ENCODE results near the gene MAP4K2.

Gene MAP4K2

GRCh38 chr11:64810891-64811272 lies 7.9 kb upstream of the MAP4K2 start:
- DNase-seq, result no peak

GRCh38 chr11:64810271-64810890 lies 7.4 kb upstream of the MAP4K2 start, which contains the start of gene MEN1:
MEN1 (minus strand) TSS chr11:64810551; CDS start chr11:64810109, 442 bp downstream.
- peak; percentile 97 for DNase-seq

DNA sequence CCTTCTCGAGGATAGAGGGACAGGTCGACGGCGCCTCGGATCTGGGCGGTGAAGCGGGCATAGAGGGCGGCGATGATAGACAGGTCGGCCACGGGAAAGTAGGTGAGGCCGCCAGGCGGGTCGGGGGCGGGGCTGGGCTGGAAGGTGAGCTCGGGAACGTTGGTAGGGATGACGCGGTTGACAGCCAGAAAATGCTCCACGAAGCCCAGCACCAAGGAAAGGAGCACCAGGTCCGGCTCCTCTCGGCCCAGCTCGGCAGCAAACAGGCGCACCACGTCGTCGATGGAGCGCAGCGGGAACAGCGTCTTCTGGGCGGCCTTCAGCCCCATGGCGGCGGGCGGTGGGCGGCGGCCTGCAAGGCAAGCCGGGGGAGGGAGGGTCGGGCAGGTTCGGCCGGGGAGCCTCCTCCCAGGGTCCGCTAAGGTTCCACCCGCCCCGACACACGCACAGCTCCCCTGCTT lies 6.8 kb upstream of the MAP4K2 start:
- peak; percentile 8 for DNase-seq

- no peak for DNase-seq
Observed at GRCh38 chr11:64805481-64805880, 2.5 kb upstream of the MAP4K2 start.

DNA sequence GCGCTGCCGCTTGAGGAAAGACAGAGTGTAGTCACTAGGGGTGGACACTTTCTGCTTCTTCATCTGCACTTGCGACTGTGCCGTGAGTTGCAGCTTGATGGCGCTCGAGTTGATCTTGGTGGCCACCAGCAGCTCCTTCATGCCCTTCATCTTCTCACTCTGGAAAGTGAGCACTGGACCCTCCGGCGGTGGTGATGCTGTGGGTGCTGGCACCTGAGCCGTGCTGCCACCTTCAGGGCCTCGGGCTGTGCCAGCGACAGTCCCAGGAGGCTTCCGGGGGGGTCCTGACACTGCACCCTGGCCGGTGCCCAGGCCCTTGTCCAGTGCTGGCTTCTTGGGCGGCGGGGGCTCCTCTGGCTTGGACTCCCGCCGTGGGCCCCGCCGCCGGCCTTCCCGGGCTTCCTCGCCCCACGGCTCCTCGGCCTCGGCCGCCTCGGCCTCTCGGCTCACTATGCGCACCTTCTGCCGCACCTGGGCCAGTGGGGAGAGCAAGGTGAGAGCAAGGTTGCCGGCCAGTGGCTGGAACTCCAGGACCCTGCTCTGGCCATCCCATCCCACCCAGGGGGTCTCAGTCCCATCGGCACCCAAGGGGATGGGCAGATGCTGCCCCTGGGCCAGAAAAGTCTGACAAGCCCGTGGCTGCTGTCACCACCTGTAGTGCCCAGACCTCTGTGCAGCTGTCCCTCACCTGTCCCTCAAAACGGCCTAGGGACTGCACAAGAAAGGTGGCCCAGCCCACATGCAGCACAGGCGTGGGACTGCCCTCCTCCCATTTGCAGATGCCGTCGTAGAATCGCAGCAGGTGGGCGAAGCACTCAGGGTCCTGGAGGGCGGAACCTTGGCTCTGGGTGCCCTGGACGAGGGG lies 1.6 kb upstream of the MAP4K2 start:
- DNase-seq, result no peak

GRCh38 chr11:64803846-64804345 lies 882 bp upstream of the MAP4K2 start:
- DNase-seq, result no peak

DNA sequence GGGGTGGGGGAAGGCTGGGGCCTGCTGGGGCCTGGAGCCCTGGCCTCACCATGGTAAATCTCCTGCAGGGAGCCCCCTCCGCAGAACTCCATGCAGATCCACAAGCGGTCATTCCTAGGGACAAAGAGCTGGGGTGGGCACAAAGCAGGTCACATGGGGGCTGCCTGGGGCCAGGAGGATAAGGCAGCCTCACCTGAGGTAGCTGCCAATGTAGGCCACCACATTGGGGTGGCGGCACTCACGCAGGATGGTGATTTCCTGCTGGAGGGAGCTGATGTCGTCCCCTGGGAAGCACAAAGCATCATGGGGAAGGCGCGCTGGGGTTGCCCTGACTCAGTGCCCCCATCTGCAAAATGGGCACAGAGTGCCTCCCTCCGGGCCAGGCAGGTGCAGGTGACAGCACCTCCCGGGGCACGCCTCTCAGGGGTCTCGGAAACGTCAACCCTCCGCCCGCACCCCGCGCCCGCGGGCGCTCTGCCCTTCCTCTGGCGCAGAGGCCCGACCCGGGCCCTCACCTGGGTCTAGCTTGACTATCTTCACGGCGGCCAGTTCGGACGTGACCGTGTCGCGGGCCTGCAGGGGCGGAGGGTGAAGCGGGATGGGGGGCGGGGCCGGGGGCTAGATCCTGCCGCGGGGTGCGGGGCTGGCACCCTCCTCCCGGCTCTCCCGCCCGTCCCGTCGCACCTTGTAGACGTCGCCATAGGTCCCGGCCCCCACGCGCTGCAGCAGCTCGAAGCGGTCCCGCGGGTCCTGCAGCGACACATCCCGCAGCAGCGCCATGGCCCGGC lies 450 bp downstream of the MAP4K2 start:
- no peak for DNase-seq

GRCh38 chr11:64801561-64802369 lies 1.2 kb downstream of the MAP4K2 start:
- DNase-seq, result no peak

- no peak for DNase-seq
Observed at GRCh38 chr11:64801158-64801464, 1.9 kb downstream of the MAP4K2 start.

- no peak for DNase-seq
Observed at GRCh38 chr11:64800303-64801157, 2.5 kb downstream of the MAP4K2 start.

GRCh38 chr11:64799623-64800302 lies 3.3 kb downstream of the MAP4K2 start:
- DNase-seq, result no peak

DNA sequence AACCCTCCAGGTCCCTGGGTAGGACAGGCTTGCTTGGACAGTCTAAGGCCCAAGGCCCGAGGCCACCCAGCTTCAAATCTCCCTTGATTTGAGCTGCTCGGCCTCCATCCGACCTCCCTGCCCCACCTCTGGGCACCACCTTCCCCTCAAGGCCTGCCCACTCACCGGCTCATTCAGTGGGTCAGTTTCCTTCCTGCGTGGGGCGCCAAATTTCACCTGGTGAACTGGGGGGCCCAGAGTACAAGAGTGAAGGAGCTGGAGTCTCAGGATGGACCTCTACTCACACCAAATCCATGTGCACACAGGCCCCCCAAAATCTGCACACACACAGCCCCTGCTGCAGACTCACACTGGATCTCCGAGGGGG lies 3.8 kb downstream of the MAP4K2 start:
- DNase-seq, result no peak

- no peak for DNase-seq
Observed at GRCh38 chr11:64796757-64797541, 6.1 kb downstream of the MAP4K2 start.

- no peak for DNase-seq
Observed at GRCh38 chr11:64796047-64796756, 6.8 kb downstream of the MAP4K2 start.

DNA sequence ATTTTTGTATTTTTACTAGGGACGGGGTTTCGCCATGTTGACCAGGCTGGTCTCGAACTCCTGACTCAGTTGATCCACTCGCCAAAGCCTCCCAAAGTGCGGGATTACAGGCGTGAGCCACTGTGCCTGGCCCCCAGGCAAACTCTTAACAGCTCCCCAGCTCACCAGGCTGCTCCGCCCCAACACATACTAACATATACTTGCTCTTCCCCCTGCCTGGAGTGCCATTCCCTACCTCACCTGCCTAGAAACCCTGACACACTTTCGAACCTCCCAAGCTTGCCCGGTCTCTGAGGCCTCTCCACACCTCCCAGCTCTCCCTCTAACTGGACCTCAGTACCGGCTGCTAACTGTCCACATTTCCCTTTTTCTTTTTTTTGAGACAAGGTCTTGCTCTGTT lies 8.5 kb downstream of the MAP4K2 start:
- no peak for DNase-seq

- DNase-seq, result no peak
Observed at GRCh38 chr11:64793271-64794160, 9.5 kb downstream of the MAP4K2 start.

GRCh38 chr11:64792482-64792881 lies 10.5 kb downstream of the MAP4K2 start:
- no peak for DNase-seq

DNA sequence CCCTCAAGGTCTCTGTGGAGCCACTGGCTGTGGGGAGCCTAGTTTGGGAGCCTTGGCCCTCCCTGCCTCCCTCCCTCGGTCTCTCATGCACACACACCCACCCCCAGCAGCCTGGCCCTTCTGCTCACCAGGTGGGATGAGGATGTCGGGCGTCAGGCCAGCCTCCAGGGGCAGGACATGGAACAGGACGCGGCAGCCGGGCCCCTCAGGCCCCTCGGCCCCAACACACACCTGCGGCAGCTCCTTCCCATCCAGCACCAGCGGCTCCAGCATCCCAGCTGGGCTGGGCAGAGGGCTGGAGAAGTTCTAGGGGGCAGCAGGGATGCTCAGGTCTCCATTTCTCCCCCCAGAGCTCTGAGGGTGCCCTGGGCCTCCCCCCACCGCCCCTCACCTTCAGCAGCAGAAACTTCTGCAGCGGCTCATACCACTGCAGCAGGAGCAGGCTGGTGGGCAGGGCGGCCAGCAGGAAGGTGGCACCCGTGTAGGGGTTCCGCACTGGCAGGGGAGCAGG lies 11.2 kb downstream of the MAP4K2 start:
- DNase-seq, result no peak

All from fibroblast of skin of back (primary cell).